ENCODE measurements around the gene CCDC6.

- no peak for TF ChIP-seq CTCF (IDR thresholded peaks at IDR 0.05 in 4 of 5, conservative IDR thresholded peaks at IDR 0.05 in 1 of 5)
- no peak for TF ChIP-seq POLR2A (IDR thresholded peaks at IDR 0.05)
These were observed 12.2 kb downstream of the CCDC6 start for GRCh38 chr10:59894114-59894513.

Measured in gastrocnemius medialis (tissue), 4 donors.